B cell (primary cell): Measurements from ENCODE around the gene SLC15A3. TPM values are rescaled to one million over a fixed set of nuclear protein-coding genes. Genes with fewer than 3 reads are reported as not detected.

ENCODE experiments used
- ATAC-seq: fragments of 200-7000 bp; cut with Tn5 transposase; one replicate; pipeline ENCODE4 v1.10.0; 2021; ENCODE audit warnings: low read depth, mild to moderate bottlenecking, moderate number of reproducible peaks, moderate library complexity
- CTCF ChIA-PET: fragments of 350-600 bp; sonication (Branson Sonifier 250); formaldehyde crosslinking; loops from one replicate; lab custom pipeline; 2021; ENCODE audit warnings: antibody characterized with exemption, inconsistent platforms; lab: Charles Lee
- POLR2A ChIA-PET: fragments of 350-600 bp; sonication (Branson Sonifier 250); formaldehyde crosslinking; loops from one replicate; lab custom pipeline; 2021; ENCODE audit warnings: antibody characterized with exemption; lab: Charles Lee
- DNase-seq: peaks from one replicate; pipeline ENCODE4 v3.0.0; 2013
- H2AFZ ChIP-seq: 2 replicates; pipeline ENCODE4 v1.6.1; 2012; ENCODE audit warnings: mild to moderate bottlenecking, low read depth, low read length; ENCODE audit not compliant: insufficient read depth, poor library complexity, severe bottlenecking
- H3K27ac ChIP-seq, 2 donors: 1 replicate in 1 of 2; 2 replicates in 1 of 2; pipeline ENCODE4 v1.5.1; 2012 to 2013; ENCODE audit warnings: low read length in 2 of 2, mild to moderate bottlenecking in 2 of 2, moderate library complexity in 1 of 2
- H3K27me3 ChIP-seq, 4 experiments: fragments of 200-600 bp in 1 of 4; sonication (generic) in 1 of 4; replicated peaks in 1 of 4; 1 replicate in 2 of 4; 2 replicates in 2 of 4; pipeline versions ENCODE4 v1.6.1 to v1.7.0; 2013 to 2016; ENCODE audit warnings: low read length in 3 of 4, mild to moderate bottlenecking in 2 of 4, mixed read lengths in 1 of 4, moderate library complexity in 1 of 4; ENCODE audit not compliant: insufficient read depth in 4 of 4, control insufficient read depth in 3 of 4; ENCODE audit errors: control extremely low read depth in 1 of 4
- H3K36me3 ChIP-seq, 2 experiments: replicated peaks in 1 of 2; 1 replicate in 1 of 2; 2 replicates in 1 of 2; pipeline versions ENCODE4 v1.6.1 to v1.7.1; 2013; ENCODE audit warnings: low read length in 1 of 2; ENCODE audit not compliant: insufficient read depth in 2 of 2, control insufficient read depth in 1 of 2; ENCODE audit errors: control extremely low read depth in 1 of 2, extremely low read depth in 1 of 2
- H3K4me1 ChIP-seq, 2 donors: fragments of 200-600 bp in 1 of 2; sonication (generic) in 1 of 2; 1 replicate in 1 of 2; 2 replicates in 1 of 2; pipeline versions ENCODE4 v1.5.1 to v1.6.1; 2013 to 2017; ENCODE audit warnings: low read length in 2 of 2; ENCODE audit not compliant: control insufficient read depth in 2 of 2, insufficient read depth in 2 of 2
- H3K4me2 ChIP-seq: replicated peaks from 2 replicates; pipeline ENCODE3; 2012; ENCODE audit warnings: mild to moderate bottlenecking, low read depth, low read length; ENCODE audit not compliant: poor library complexity, severe bottlenecking
- H3K4me3 ChIP-seq, 5 experiments: fragments of 200-600 bp in 1 of 5; sonication (generic) in 1 of 5; 1 replicate in 3 of 5; 2 replicates in 2 of 5; pipeline versions ENCODE4 v1.5.1 to v1.7.0; 2011 to 2016; ENCODE audit warnings: low read length in 4 of 5, mild to moderate bottlenecking in 4 of 5, low read depth in 2 of 5, control low read depth in 1 of 5, moderate library complexity in 1 of 5; ENCODE audit not compliant: insufficient read depth in 1 of 5; ENCODE audit errors: control extremely low read depth in 1 of 5, extremely low read depth in 1 of 5
- H3K79me2 ChIP-seq: fragments of 200-600 bp; sonication (generic); one replicate; pipeline ENCODE4 v1.6.0; 2016; ENCODE audit warnings: low read length; ENCODE audit not compliant: control insufficient read depth, insufficient read depth
- H3K9ac ChIP-seq: fragments of 200-600 bp; sonication (generic); 2 replicates; pipeline ENCODE4 v1.6.1; 2017; ENCODE audit warnings: mild to moderate bottlenecking, low read length, moderate library complexity
- H3K9me3 ChIP-seq, 3 donors: one replicate each; pipeline versions ENCODE4 v1.6.1 to v1.7.1; 2013; ENCODE audit warnings: low read length in 2 of 3; ENCODE audit not compliant: control insufficient read depth in 2 of 3, insufficient read depth in 1 of 3; ENCODE audit errors: control extremely low read depth in 1 of 3
- H4K20me1 ChIP-seq: 2 replicates; pipeline ENCODE4 v1.6.0; 2012; ENCODE audit warnings: mild to moderate bottlenecking, low read length; ENCODE audit not compliant: insufficient read depth, control insufficient read depth, poor library complexity, severe bottlenecking
- H3K27ac Mint-ChIP-seq: one replicate; pipeline ENCODE4 v1.8.0; 2021; ENCODE audit warnings: mixed read lengths
- H3K27me3 Mint-ChIP-seq: one replicate; pipeline ENCODE4 v1.8.0; 2021; ENCODE audit warnings: mixed read lengths
- H3K4me1 Mint-ChIP-seq: one replicate; pipeline ENCODE4 v1.8.0; 2021; ENCODE audit warnings: mixed read lengths
- H3K4me3 Mint-ChIP-seq: one replicate; pipeline ENCODE4 v1.8.0; 2021; ENCODE audit warnings: mixed read lengths
- H3K9me3 Mint-ChIP-seq: one replicate; pipeline ENCODE4 v1.8.0; 2022; ENCODE audit warnings: mixed read lengths; ENCODE audit not compliant: insufficient read depth
- CTCF ChIP-seq: fragments of 200-600 bp; IDR thresholded peaks from one replicate; pipeline ENCODE4 v1.8.0; 2022; ENCODE audit warnings: antibody characterized with exemption, mild to moderate bottlenecking
- EZH2 ChIP-seq: IDR thresholded peaks from 2 replicates; pipeline ENCODE4 v1.6.1; 2012; ENCODE audit warnings: borderline replicate concordance, low read depth, mild to moderate bottlenecking, moderate library complexity, low read length; ENCODE audit not compliant: insufficient read depth, poor library complexity, severe bottlenecking
- WGBS: methylation state at CpG from one replicate; pipeline ENCODE4 v1.1.5; 2013; ENCODE audit warnings: missing lambda C conversion rate; ENCODE audit not compliant: insufficient coverage; 5-methylcytosine and 5-hydroxymethylcytosine counted together
- intact Hi-C: fragments of 100-400 bp; cut with micrococcal nuclease; formaldehyde crosslinking; loops from one replicate; pipeline ENCODE4 v1.10.0; 2022
- polyA plus RNA-seq: library from polyadenylated mRNA; depleted of rRNA; stranded (reverse); fragments of >200 nt; gene quantifications from 2 replicates; pipeline ENCODE4 v1.2.3, GENCODE V29; 2012
- total RNA-seq, 2 donors: library from RNA; stranded (reverse); fragments of 120-200 nt in 1 of 2; gene quantifications; 1 replicate in 1 of 2; 2 replicates in 1 of 2; pipeline versions ENCODE4 v1.2.3 to v1.2.4, GENCODE V29; 2013 to 2022

The SLC15A3 gene
- total and polyA plus RNA-seq, 2 donors (not counting 1 experiment from before 2014, with no cell fraction given) = 61.5 to 91.4 TPM

- no peaks in the 10 kb centered on the region for H3K9me3 ChIP-seq
- no peak for DNase-seq
- no peak overlapping the region for H3K27ac Mint-ChIP-seq
- H3K36me3 ChIP-seq = no peaks in the 10 kb centered on the region
- no peaks in the 10 kb centered on the region for H3K9me3 Mint-ChIP-seq
- TF ChIP-seq CTCF (no peak), EZH2 (no peak)
- CTCF ChIA-PET = interaction anchor here (0.9 to 1.5 kb wide), 2 partner anchors 8 to 11 kb away, joined by 3 to 4 read pairs; no protein-coding TSS in a partner anchor
- H3K4me3 ChIP-seq = no peak overlapping the region
- no peaks in the 10 kb centered on the region for H3K27me3 ChIP-seq
- no peak for ATAC-seq
- WGBS = 100% methylated on average over 1 of the region's 5 CpGs
- no peaks in the 10 kb centered on the region for H4K20me1 ChIP-seq
- intact Hi-C loops = no loop called here
- peaks cover 20% of the 10 kb centered on the region for H3K4me1 Mint-ChIP-seq
- H3K4me2 ChIP-seq = no peak overlapping the region
- H3K4me3 Mint-ChIP-seq = no peak overlapping the region
- no peak overlapping the region for H3K27ac ChIP-seq
- H3K27me3 Mint-ChIP-seq = peaks cover 9% of the 10 kb centered on the region
- peaks cover 7% of the 10 kb centered on the region for H3K79me2 ChIP-seq
- no peak overlapping the region for H2AFZ ChIP-seq
- peaks cover 11 to 18% of the 10 kb centered on the region in 2 donors for H3K4me1 ChIP-seq
- POLR2A ChIA-PET = no interaction called here
- H3K9ac ChIP-seq = no peak overlapping the region
Observed at GRCh38 chr11:60992842-60993409, 41.0 kb upstream of the SLC15A3 start.

DNA sequence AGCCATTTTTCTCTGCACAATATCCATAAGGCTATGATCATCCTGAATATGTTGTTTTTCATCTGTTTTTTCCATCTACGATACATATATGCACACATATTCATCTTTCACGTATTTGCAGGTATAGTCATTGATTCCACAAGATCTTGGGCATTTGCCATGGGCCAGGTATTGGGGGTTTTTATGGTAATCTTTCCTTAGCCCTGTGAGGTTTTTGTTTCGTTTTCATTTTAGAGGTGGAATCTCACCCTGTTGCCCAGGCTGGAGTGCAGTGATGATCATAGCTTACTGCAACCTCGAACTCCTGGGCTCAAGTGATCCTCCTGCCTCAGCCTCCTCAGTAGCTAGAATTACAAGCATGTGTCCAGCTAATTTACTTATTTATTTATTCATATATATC is 39.5 kb upstream of the SLC15A3 start:
- peaks cover 22% of the 10 kb centered on the region for H3K4me1 Mint-ChIP-seq
- H3K27me3 ChIP-seq = no peaks in the 10 kb centered on the region
- no peak overlapping the region for H3K9ac ChIP-seq
- intact Hi-C loops = no loop called here
- H3K4me3 Mint-ChIP-seq = no peak overlapping the region
- H2AFZ ChIP-seq = no peak overlapping the region
- H3K27ac Mint-ChIP-seq = peak overlapping the region; percentile 7
- 100% methylated on average over 1 of the region's 4 CpGs for WGBS
- H4K20me1 ChIP-seq = no peaks in the 10 kb centered on the region
- ATAC-seq (no peak), DNase-seq (no peak)
- no peak overlapping the region for H3K4me3 ChIP-seq
- H3K79me2 ChIP-seq = peaks cover 11% of the 10 kb centered on the region
- H3K4me1 ChIP-seq = peaks cover 14 to 25% of the 10 kb centered on the region in 2 donors
- ChIA-PET CTCF (interaction anchor here (0.6 to 2.0 kb wide), 3 partner anchors 21 to 535 kb away, joined by 3 to 6 read pairs (median 4); no protein-coding TSS in a partner anchor), POLR2A (interaction anchor here (0.7 kb wide), 2 partner anchors 56 to 371 kb away, joined by 5 read pairs; partner anchors contain the start of gene TMEM138)
- H3K36me3 ChIP-seq = no peaks in the 10 kb centered on the region
- H3K9me3 ChIP-seq = no peaks in the 10 kb centered on the region
- no peak overlapping the region for H3K27ac ChIP-seq
- peaks cover 9% of the 10 kb centered on the region for H3K27me3 Mint-ChIP-seq
- TF ChIP-seq CTCF (no peak), EZH2 (no peak)
- no peak overlapping the region for H3K4me2 ChIP-seq
- H3K9me3 Mint-ChIP-seq = no peaks in the 10 kb centered on the region
